GM18517 (cell line): ENCODE data around the gene HPN.
"Not testable (repeated sequence)": the region's sequence is repeated elsewhere in the genome, so short reads cannot be mapped to it uniquely, and the experiment has no call there.

ENCODE experiments used
- ATAC-seq: cut with Tn5 transposase; IDR thresholded peaks from one replicate; pipeline ENCODE4 v1.9.1; 2021; ENCODE audit warnings: mild to moderate bottlenecking, moderate library complexity; ENCODE audit not compliant: unreplicated experiment

The HPN gene

DNA sequence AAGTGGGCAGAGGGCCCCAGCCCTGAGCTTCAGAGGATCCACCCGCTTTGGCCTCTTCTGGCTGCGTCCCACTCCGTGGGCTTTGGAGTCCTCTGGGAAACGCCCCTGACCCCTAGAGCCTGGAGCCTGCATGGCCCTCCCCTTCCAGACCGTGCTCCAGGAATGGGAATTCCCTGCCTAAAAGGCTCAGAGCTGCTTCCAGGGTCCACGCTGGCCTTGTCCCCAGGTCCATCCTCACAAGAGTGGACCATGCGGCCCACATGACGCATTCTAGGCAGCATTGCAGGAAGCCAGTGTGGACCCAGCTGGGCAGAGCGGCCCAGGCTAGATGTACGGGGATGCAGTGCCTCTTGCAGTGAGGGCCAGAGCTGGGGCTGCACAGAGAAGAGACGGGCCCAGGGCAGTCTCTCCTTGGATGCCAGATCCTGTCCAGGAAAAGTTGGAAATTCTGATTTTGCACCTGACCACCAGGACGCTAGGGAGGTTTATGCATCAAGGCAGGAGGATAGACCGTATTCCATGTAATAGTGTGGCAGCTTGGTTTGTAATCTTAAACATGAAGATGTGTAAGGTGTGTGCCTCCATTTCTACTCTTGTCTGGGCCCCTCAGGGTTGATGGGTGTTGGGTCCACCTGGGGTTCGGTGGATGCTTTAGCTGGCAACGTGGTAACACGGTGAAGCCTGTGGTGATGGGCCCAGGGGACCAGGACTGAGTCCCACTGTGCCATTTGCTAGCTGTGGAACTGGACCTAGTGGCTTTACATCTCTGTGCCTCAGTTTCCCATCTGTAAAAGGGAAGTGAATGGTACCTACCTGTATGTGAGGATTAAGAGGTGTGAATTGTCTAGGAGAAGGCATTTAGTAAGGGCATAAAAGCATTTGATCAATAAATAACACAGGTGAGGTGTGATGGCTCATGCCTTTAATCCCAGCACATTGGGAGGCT, 59.3 kb downstream of the HPN start:
- no peak for ATAC-seq

DNA sequence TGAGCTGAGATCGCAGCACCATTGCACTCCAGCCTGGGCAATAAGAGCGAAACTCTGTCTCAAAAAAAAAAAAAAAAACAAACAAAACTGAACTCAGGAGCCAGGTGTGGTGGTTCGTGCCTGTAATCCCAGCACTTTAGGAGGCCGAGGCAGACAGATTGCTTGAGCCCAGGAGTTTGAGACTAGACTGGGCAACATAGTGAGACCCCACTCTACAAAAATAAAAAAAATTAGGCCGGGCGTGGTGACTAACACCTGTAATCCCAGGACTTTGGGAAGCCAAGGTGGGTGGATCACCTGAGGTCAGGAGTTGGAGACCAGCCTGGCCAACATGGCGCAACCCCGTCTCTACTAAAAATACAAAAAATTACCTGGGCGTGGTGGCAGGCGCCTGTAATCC, 60.4 kb downstream of the HPN start:
- not testable (repeated sequence) for ATAC-seq

DNA sequence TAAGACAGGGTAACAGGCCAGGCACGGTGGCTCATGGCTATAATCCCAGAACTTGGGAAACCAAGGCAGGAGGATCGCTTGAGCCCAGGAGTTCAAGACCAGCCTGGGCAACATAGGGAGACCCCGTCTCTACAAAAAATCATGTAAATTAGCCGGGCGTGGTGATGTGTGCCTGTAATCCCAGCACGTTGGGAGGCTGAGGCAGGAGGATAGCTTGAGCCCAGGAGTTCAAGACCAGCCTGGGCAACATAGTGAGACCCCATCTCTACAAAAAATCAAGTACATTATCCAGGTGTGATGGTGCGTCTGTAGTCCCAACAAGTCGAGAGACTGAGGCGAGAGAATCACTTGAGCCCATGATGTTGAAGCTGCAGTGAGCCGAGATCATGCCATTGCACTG, 62.1 kb downstream of the HPN start:
- ATAC-seq = not testable (repeated sequence)

DNA sequence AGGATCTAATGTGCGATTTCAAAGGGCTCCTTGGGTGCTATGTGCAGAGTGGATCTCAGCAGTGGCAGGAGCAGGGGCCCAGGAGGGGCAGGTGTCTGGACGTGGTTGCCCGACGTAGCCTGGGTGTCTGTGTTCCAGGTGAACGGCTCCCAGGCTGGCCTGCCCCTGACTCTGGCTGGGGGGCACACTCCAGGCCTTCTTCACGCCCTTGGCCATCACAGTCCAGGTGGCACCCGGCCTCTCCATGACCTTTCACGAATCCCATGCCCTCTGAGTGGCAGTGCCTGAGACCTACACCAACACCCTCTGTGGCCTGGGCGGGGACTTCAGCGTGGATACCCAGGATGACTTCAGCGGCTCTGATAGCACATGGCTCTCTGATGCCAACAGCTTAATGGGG, 62.8 kb downstream of the HPN start:
- ATAC-seq = no peak

DNA sequence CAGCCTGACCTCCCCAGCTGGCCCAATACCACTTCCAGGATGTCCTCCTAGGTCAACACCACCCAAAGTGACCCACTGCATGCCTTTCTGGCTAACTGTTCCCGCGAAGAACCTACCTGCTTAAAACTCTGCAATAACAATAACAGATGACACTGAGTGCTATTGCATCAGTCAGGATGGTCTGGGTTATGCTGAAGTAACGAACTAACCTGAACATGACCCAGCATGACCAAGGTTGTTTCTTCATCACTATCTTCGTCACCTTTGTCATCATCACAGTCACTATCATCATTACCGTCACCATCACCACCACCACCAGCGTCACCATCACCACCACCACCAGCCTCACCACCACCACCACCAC, 63.5 kb downstream of the HPN start:
- ATAC-seq = no peak

DNA sequence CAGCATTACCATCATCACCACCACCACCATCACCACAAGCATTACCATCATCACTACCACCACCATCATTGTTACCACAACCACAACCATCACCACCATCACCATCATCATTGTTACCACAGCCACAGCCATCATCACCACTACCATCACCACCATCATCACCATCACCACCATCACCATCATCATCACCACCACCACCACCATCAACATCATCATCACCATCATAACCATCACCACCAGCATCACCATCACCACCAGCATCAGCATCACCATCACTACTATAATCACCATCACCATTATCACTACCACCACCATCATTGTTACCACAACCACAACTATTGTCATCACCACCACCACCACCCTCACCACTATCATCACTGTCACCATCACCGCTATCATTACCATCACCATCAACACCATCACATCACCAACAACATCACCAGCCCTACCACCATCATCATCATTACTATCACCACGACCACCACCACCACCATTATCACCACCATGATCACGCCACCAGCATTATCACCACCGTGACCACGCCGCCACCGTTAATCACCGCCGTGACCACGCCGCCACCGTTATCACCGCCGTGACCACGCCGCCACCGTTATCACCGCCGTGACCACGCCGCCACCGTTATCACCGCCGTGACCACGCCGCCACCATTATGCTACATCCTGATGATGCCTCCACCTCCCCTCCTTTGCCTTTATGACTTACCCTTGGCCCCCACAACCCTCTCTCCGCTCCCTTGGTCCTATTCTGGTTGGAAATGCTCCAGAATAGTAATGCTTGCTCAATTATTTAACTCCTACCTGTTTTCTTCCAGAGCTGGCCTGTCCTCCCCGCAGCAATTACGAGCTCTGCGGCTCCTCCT, 64.1 kb downstream of the HPN start:
- no peak for ATAC-seq

DNA sequence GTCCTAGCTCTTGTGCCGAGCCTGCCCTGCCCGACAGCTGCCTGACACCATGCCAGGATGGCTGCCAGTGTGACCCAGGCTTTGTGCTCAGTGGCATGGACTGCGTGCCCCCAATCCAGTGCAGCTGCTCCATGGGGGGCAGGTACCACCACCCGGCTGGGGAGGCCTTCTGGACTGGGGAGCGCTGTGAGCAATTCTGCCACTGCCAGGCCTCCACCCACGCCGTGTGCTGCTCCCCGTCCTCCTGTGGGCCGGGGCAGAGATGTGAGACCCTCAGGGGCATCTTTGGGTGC, 64.7 kb downstream of the HPN start:
- no peak for ATAC-seq

DNA sequence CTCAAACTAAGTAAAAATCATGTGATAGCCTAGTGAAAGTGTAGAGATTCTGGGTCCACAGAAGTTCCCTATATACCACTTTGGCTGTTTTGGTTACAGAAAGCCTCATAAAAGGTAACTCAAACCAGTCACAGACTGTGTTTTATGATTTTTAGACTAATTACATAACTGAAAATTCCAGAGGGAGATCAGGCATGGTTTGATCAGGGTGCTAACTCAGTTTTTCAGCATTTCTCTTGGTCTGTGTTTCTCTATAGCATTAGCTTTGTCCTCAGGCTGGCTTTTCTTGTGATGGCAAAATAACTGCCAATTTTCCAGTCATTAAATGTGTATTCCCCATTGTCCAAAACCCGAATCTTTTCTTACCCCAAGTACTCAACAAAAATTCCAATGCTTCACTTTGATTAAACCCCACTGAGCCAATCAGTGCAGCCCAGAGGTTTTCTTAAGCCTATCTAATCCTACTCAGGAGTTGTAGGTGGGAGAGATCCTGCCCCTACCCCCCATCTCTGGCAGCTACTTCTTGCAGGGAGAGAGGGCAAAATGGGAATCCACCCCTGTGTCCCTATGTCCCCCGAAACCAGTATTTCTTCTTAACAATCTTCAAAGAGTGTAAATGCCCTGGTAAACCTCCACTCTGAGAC, 65.5 kb downstream of the HPN start:
- ATAC-seq = no peak

DNA sequence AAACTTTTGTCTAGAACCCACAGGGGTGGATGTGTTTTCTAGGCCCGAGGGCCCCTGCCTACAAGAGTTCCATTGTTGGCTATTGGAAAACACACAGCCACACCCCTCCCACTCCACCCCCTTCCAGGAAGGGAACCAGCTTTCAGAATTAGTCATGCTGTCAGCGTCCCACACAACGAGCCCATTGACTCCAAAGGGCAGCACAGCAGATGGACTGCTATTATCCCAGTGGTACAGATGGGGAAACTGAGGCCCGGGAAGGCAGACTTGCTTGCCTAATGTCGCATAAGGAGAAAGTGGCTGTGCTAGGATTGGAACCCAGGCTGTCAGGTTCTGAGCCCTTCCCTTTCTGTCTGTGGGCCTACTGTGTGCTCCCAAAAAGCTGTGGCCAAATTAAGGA, 66.0 kb downstream of the HPN start:
- no peak for ATAC-seq

DNA sequence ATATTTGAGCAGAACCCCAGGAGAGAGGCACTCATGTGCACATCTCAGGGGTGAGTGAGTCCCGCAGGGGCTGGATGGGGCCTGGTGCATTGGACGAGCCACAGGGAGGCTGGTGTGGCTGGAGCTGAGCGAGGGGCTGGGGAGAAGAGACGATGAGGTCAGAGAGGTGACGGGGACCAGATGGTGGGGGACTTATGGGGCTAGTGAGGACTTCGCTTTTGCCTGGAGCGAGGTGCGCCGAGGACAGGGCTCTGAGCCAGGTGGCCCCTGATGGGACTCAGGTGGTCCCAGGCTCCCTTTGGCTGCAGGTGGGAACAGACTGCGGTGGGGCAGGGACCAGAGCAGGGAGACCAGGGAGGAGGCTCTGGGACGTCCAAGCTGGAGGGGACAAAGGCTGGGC, 67.2 kb downstream of the HPN start:
- no peak for ATAC-seq

DNA sequence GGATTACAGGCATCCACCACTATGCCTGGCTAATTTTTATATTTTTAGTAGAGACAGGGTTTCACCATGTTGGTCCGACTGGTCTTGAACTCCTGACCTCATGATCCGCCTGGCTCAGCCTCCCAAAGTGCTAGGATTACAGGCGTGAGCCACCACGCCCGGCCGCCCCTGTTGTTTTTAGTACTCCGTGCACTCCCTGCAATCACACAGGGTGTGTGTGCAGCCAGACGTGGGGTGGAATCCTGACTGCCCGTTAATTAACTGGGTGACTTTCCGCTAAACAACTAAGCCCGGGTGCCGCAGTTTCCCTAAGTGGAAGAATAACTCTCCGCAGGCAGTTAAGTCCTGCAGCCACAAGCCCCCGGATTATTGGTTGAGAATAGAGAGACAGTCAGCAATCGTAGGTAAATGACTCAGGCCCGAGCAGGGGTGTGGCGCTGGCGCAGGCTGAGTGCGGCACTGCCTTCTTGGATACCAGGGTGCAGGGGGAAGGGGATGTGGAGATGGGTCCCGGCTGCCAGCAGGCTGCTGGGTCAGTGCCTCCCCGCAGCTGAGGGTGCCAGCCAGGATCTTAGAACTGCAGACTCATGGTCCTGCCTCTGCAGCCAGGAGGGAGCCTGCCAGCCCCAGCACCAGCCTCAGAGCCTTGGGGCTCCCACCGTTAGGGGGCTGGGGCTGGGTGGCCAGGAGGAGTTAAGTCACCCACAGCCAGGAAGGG, 68.0 kb downstream of the HPN start:
- no peak for ATAC-seq

DNA sequence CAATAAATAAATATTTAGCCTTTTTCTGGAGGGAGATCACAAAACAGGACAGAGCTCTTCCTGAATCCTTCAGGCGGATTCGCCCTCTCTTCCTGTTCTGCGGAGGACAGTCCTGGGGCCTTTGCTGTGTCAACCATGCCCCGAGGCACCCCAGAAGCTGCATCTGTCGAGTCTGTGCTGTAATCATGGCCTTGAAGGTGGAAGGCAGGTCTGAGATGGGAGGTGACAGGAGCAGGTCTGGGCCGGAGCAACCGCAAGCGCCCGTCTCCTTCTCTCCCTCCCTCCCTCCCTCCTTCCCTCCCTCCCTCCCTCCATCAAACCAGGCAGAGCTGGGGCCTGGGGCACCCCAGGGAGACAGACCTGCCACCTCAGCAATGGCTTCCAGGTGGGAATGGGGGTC, 69.5 kb downstream of the HPN start:
- no peak for ATAC-seq

DNA sequence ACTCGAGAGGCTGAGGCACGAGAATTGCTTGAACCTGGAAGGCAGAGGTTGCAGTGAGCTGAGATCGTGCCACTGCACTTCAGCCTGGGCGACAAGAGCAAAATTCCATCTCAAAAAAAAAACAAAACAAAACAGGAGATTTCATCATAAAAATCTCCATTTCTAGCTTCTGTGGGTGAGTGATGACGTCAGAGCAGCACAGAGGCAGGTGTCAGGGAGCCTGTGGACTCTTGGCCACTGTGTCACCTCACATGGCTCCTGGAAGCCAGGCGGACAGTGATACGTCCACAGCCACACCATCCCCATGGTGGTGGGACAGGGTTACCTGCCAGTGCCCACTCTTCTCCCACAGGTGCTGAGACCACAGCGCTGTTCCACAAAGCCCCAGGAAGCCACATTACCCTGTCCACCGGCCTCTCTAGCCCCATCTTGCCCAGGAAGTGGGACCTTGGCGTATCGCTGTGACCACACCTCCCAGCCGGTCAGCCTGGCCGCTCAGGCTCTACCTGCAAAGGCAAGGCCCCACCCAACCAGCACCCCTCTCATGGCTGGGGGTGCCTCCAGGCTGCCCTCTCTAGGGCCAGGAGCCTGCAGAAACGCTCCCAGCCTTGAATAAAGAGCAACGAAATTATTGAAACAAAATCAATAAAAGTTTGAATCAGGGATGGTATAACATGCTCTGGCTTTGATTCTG, 71.6 kb downstream of the HPN start:
- no peak for ATAC-seq

DNA sequence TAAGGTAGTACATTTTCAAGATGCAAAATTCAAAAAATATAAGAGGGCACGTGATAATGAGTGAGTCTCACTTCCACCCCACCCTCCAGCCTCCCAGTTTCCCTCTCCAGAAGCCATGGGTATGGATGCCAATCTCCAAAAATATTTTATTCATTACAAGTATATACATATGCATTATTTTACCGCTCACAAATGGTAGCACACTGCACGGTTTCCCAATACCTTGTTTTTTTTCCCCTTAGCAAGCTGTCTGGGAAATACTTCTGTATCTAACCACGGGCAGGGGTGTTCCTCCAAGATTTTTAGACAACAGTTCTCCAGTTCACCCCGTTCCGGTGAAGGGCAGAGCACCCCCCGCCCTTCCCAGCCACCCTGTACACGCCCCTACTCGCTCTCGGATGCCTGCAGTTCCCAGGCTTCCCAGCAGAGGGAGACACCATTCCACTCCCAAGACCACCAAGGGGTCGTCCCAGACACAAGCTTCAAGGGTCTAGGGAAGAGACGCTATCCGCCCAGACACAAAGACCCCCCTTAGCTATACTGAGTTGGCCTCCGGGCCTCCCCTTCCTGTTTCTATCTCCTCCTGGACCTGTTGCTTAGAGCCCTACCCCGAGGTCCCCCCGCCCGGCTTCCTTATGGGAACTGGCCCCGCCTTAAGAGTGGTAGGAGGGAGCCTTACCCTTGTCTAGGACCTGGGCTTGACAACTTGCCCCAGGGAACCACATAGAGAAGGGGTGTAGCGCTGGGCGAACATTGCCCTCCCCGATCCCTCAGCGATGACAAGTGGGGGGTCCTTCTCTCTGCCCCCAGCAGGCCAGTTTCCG, 73.0 kb downstream of the HPN start:
- ATAC-seq = no peak

DNA sequence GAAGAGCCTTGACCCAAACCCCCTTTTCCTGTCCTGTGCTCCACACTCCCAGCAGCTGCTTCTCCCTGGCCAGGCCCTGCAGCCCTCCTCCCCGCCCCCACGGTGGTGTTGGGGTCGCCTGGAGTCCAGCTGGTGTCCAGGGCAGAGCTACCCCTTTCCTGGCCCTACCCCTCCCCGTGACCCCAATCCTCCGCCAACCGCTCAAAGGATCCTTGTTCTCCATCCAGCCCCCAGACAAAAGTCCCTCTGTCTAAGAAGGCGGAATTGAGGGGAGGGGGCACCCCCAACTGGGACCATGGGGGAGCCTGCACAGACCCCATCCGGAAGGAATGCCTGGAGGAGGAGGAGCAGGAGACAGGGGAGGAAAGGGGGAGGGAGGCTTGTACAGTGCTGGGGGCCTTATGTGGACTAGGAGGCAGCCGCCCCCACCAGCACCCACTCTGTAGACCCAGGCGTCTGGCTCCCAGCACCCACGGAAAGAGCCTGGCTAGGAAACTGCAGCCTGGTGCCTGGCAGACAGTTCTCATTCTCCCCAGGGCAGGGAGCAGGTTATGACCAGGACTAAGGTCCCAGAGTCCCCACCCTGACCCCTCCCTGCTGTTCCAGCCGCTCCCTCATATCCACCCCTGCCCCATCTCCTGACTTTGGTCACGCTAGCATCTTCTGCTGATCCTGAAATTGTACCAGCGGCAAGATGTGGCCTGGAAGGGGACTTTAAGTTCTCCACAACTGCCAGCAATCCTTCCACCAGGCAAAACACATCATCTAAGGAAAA, 73.8 kb downstream of the HPN start, which contains the start of gene FXYD3:
FXYD3 (plus strand) TSS at position 647 of the 775 bp plus-strand sequence. CDS start 3,554 bp downstream, outside the sequence.
- ATAC-seq = no peak
